HepG2 (cell line): ENCODE measurements around the gene USP34. TPM values are rescaled to one million over a fixed set of nuclear protein-coding genes. Genes with fewer than 3 reads are reported as not detected.

Experiments used
- CBX5 ChIP-seq: sonication (generic); formaldehyde crosslinking; IDR thresholded peaks from 2 replicates; pipeline ENCODE4 v1.4.0; 2020; ENCODE audit warnings: missing genetic modification reagents, borderline replicate concordance
- KAT8 ChIP-seq: IDR thresholded peaks from 2 replicates; pipeline ENCODE4 v1.6.1; 2016; ENCODE audit warnings: missing genetic modification reagents, missing compliant biosample characterization
- NFATC3 ChIP-seq: sonication (generic); formaldehyde crosslinking; IDR thresholded peaks from 2 replicates; pipeline ENCODE4 v1.5.1; 2020; ENCODE audit warnings: mild to moderate bottlenecking, missing genetic modification reagents
- REL ChIP-seq: sonication (generic); formaldehyde crosslinking; conservative IDR thresholded peaks from 2 replicates; pipeline ENCODE4 v1.8.0; 2022; ENCODE audit warnings: mild to moderate bottlenecking, missing genetic modification reagents, moderate library complexity
- SOX5 ChIP-seq: IDR thresholded peaks from 2 replicates; pipeline ENCODE4 v1.6.1; 2016; ENCODE audit warnings: borderline replicate concordance
- ZBTB1 ChIP-seq: sonication (generic); formaldehyde crosslinking; IDR thresholded peaks from 2 replicates; pipeline ENCODE4 v1.4.0; 2020; ENCODE audit warnings: missing genetic modification reagents, borderline replicate concordance
- ZBTB21 ChIP-seq: sonication (generic); formaldehyde crosslinking; IDR thresholded peaks from 2 replicates; pipeline ENCODE4 v1.4.0; 2020; ENCODE audit warnings: missing genetic modification reagents
- ZFAT ChIP-seq: sonication (generic); formaldehyde crosslinking; conservative IDR thresholded peaks from 2 replicates; pipeline ENCODE4 v1.8.1; 2023; ENCODE audit warnings: missing genetic modification reagents, inconsistent platforms
- ZNF615 ChIP-seq: sonication (generic); formaldehyde crosslinking; IDR thresholded peaks from 2 replicates; pipeline ENCODE4 v1.5.0; 2020; ENCODE audit warnings: mild to moderate bottlenecking, missing genetic modification reagents, borderline replicate concordance
- ZNF644 ChIP-seq: IDR thresholded peaks from 2 replicates; pipeline ENCODE4 v1.6.1; 2016; ENCODE audit warnings: low read depth
- ZSCAN9 ChIP-seq: IDR thresholded peaks from 2 replicates; pipeline ENCODE4 v1.6.1; 2016; ENCODE audit warnings: borderline replicate concordance
- polyA plus RNA-seq, 8 experiments: library from polyadenylated mRNA; depleted of rRNA in 3 of 8; stranded (reverse) in 7 of 8; unstranded in 1 of 8; fragments of >200 nt; fragmentation: Illumina TruSeq in 4 of 8; extraction: Trizol in 4 of 8; gene quantifications; 2 replicates each; pipeline versions ENCODE4 v1.2.1 to v1.2.3, GENCODE V29; 2011 to 2016; ENCODE audit warnings: low read depth in 4 of 8, missing spikeins in 1 of 8, mixed read lengths in 1 of 8; ENCODE audit not compliant: insufficient read depth in 1 of 8
- total RNA-seq, 5 experiments: library from RNA; depleted of rRNA; stranded (reverse); fragments of >200 nt; fragmentation: Illumina TruSeq; extraction: Trizol; gene quantifications; 2 replicates each; pipeline ENCODE4 v1.2.3, GENCODE V29; 2016; ENCODE audit warnings: low read depth in 1 of 5
- TF ChIP-seq, protein P1 (sequence below), 2 experiments: sonication (generic) in 1 of 2; formaldehyde crosslinking in 1 of 2; IDR thresholded peaks; 2 replicates each; pipeline versions ENCODE4 v1.6.1 to v1.9.0; 2014 to 2022; ENCODE audit warnings: antibody characterized with exemption in 1 of 2, borderline replicate concordance in 1 of 2, inconsistent platforms in 1 of 2, low read depth in 1 of 2, missing genetic modification reagents in 1 of 2
- TF ChIP-seq, protein P2 (sequence below), 2 experiments: sonication (generic) in 1 of 2; formaldehyde crosslinking in 1 of 2; IDR thresholded peaks; 2 replicates each; pipeline versions ENCODE4 v1.4.0 to v1.6.1; 2016 to 2020; ENCODE audit warnings: borderline replicate concordance in 1 of 2, low read depth in 1 of 2, mild to moderate bottlenecking in 1 of 2, missing genetic modification reagents in 1 of 2
- TF ChIP-seq, protein P3 (sequence below): IDR thresholded peaks from 2 replicates; pipeline ENCODE4 v1.6.1; 2016; ENCODE audit warnings: mild to moderate bottlenecking
- TF ChIP-seq, protein P4 (sequence below): sonication (generic); formaldehyde crosslinking; conservative IDR thresholded peaks from 2 replicates; pipeline ENCODE4 v1.4.0; 2020; ENCODE audit warnings: missing genetic modification reagents

Gene USP34
- total and polyA plus RNA-seq, 2 of the 13 experiments (the other 11 are each of a cell fraction or from before 2014, with no cell fraction given), result 99.2 to 100 TPM

DNA sequence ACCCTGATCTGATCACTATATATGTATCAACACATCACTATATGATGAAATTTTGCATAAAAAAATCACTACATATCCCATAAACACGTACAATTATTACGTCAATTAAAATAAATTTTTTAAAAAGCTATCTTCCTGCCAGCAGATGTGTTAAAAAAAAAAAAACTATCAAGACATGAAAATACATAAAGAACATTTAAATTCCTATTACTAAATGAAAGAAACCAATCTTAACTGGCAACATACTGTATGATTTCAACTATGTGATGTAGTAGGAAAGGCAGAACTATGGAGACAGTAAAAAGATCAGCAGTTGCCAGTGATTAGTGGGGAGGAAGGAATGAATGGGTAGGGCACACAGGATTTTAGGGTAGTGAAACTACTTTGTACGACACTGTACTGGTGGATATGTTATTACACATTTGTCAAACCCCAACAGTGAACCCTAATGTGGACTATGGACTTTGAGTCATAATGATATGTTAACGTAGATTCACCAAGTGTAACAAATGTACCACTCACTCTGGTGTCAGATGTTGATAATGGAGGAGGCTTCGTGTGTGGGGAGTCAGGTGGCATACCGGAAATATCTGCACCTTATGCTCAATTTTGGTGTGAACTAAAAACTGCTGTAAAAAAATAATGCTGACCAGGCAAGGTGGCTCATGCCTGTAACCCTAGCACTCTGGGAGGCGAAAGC, 27.4 kb downstream of the USP34 start (continued):
- TF ChIP-seq ZSCAN9 (CRISPR knock-in tag) (no peak; the same call in 1 of the 2 replicates), ZBTB21 (CRISPR knock-in tag) (peak; percentile 77; the same call in 1 of the 2 replicates), ZFAT (CRISPR knock-in tag) (no peak), REL (CRISPR knock-in tag) (no peak), KAT8 (CRISPR knock-in tag) (peak; percentile 56; the same call in 1 of the 2 replicates), SOX5 (CRISPR knock-in tag) (peak; percentile 65), CBX5 (CRISPR knock-in tag) (no peak), ZBTB1 (no peak), ZNF644 (CRISPR knock-in tag) (peak; percentile 95), NFATC3 (CRISPR knock-in tag) (no peak), ZNF615 (CRISPR knock-in tag) (no peak)
- TF ChIP-seq, protein P1, sequence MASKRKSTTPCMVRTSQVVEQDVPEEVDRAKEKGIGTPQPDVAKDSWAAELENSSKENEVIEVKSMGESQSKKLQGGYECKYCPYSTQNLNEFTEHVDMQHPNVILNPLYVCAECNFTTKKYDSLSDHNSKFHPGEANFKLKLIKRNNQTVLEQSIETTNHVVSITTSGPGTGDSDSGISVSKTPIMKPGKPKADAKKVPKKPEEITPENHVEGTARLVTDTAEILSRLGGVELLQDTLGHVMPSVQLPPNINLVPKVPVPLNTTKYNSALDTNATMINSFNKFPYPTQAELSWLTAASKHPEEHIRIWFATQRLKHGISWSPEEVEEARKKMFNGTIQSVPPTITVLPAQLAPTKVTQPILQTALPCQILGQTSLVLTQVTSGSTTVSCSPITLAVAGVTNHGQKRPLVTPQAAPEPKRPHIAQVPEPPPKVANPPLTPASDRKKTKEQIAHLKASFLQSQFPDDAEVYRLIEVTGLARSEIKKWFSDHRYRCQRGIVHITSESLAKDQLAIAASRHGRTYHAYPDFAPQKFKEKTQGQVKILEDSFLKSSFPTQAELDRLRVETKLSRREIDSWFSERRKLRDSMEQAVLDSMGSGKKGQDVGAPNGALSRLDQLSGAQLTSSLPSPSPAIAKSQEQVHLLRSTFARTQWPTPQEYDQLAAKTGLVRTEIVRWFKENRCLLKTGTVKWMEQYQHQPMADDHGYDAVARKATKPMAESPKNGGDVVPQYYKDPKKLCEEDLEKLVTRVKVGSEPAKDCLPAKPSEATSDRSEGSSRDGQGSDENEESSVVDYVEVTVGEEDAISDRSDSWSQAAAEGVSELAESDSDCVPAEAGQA (IDR thresholded peaks at IDR 0.05; ENCODE audit: low read depth), result no peak
- TF ChIP-seq, protein P1 (CRISPR knock-in tag; IDR thresholded peaks at IDR 0.05; ENCODE audit: borderline replicate concordance), result no peak
- TF ChIP-seq, protein P2, sequence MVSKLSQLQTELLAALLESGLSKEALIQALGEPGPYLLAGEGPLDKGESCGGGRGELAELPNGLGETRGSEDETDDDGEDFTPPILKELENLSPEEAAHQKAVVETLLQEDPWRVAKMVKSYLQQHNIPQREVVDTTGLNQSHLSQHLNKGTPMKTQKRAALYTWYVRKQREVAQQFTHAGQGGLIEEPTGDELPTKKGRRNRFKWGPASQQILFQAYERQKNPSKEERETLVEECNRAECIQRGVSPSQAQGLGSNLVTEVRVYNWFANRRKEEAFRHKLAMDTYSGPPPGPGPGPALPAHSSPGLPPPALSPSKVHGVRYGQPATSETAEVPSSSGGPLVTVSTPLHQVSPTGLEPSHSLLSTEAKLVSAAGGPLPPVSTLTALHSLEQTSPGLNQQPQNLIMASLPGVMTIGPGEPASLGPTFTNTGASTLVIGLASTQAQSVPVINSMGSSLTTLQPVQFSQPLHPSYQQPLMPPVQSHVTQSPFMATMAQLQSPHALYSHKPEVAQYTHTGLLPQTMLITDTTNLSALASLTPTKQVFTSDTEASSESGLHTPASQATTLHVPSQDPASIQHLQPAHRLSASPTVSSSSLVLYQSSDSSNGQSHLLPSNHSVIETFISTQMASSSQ (IDR thresholded peaks at IDR 0.05; ENCODE audit: low read depth), result no peak
- TF ChIP-seq, protein P2 (CRISPR knock-in tag; IDR thresholded peaks at IDR 0.05; ENCODE audit: borderline replicate concordance), result no peak
- TF ChIP-seq, protein P3, sequence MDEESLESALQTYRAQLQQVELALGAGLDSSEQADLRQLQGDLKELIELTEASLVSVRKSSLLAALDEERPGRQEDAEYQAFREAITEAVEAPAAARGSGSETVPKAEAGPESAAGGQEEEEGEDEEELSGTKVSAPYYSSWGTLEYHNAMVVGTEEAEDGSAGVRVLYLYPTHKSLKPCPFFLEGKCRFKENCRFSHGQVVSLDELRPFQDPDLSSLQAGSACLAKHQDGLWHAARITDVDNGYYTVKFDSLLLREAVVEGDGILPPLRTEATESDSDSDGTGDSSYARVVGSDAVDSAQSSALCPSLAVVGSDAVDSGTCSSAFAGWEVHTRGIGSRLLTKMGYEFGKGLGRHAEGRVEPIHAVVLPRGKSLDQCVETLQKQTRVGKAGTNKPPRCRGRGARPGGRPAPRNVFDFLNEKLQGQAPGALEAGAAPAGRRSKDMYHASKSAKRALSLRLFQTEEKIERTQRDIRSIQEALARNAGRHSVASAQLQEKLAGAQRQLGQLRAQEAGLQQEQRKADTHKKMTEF (CRISPR knock-in tag), result peak; percentile 76
- TF ChIP-seq, protein P4, sequence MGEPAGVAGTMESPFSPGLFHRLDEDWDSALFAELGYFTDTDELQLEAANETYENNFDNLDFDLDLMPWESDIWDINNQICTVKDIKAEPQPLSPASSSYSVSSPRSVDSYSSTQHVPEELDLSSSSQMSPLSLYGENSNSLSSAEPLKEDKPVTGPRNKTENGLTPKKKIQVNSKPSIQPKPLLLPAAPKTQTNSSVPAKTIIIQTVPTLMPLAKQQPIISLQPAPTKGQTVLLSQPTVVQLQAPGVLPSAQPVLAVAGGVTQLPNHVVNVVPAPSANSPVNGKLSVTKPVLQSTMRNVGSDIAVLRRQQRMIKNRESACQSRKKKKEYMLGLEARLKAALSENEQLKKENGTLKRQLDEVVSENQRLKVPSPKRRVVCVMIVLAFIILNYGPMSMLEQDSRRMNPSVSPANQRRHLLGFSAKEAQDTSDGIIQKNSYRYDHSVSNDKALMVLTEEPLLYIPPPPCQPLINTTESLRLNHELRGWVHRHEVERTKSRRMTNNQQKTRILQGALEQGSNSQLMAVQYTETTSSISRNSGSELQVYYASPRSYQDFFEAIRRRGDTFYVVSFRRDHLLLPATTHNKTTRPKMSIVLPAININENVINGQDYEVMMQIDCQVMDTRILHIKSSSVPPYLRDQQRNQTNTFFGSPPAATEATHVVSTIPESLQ, result no peak
